Pancreas (tissue), 10 donors: ENCODE measurements around the gene EVI5. TPM values are rescaled to one million over a fixed set of nuclear protein-coding genes. Genes with fewer than 3 reads are reported as not detected.

Source experiments
- ATAC-seq, 4 donors: fragments of 200-7000 bp; cut with Tn5 transposase; one replicate each; pipeline versions ENCODE4 v1.8.0 to v1.9.1; 2020; ENCODE audit warnings: mild to moderate bottlenecking in 4 of 4, moderate library complexity in 4 of 4
- DNase-seq, 6 donors: peaks; one replicate each; pipeline ENCODE4 v3.0.0-alpha.2; 2020
- FAIRE-seq: peaks from 2 replicates; lab custom pipeline; 2012; peaks lifted over from hg19 to GRCh38; lab: Jason Lieb, UNC
- H3K27ac ChIP-seq, 4 donors: fragments of 200-600 bp; sonication (generic); 1 replicate in 3 of 4; 2 replicates in 1 of 4; pipeline versions ENCODE4 v1.5.0 to v1.8.0; 2020
- H3K27me3 ChIP-seq, 4 donors: fragments of 200-600 bp; one replicate each; pipeline ENCODE4 v1.8.0; 2021
- H3K36me3 ChIP-seq, 3 donors: fragments of 200-600 bp; sonication (generic) in 1 of 3; one replicate each; pipeline versions ENCODE4 v1.5.0 to v1.8.0; 2020 to 2021
- H3K4me1 ChIP-seq, 3 donors: fragments of 200-600 bp; one replicate each; pipeline ENCODE4 v1.8.0; 2021
- H3K4me3 ChIP-seq, 4 donors: fragments of 200-600 bp; sonication (generic) in 2 of 4; one replicate each; pipeline versions ENCODE4 v1.5.0 to v1.8.0; 2020 to 2021
- H3K9me3 ChIP-seq, 4 donors: fragments of 200-600 bp; one replicate each; pipeline ENCODE4 v1.8.0; 2021
- CTCF ChIP-seq, 4 donors: fragments of 200-600 bp; sonication (generic) in 3 of 4; IDR thresholded peaks; one replicate each; pipeline versions ENCODE4 v1.5.0 to v1.8.0; 2021; ENCODE audit warnings: antibody characterized with exemption in 4 of 4
- WGBS, 2 donors: extraction: QIAGEN DNeasy Blood & Tissue Kit; methylation state at CpG; one replicate each; pipeline ENCODE4 v1.1.7; 2013; 5-methylcytosine and 5-hydroxymethylcytosine counted together
- intact Hi-C, 3 donors: fragments of 100-400 bp; cut with DNase I; formaldehyde crosslinking; loops; one replicate each; pipeline versions ENCODE4 v1.11.1 to v1.14.2; 2022
- polyA plus RNA-seq, 2 donors: library from polyadenylated mRNA; stranded (reverse); fragments of 200-250 nt; gene quantifications; one replicate each; pipeline ENCODE4 v1.2.3, GENCODE V29; 2013
- total RNA-seq, 6 donors: library from RNA; stranded (reverse); fragmentation: NEBNext Ultra II Directional in 4 of 6; extraction: Animal tissue kit (Norgen Biotek cat#: 25700) in 4 of 6; gene quantifications; one replicate each; pipeline versions ENCODE4 v1.2.1 to v1.2.4, GENCODE V29; 2021 to 2023
- donor health status: healthy with polysubstance abuse.
- donor health status: DM: no; HTN: no; CAD: no; lungs with moderate emphysema.
- donor health status: DM: no; HTN: no; CAD: no.
- donor health status: control.
- donor health status: control.
- donor health status: Bipolar disorder and iron deficiency.
- donor health status: DM: yes; HTN: yes; CAD: no.
- donor health status: DM: no; HTN: no; CAD: no.
- donor health status: DM: no; HTN: no; CAD: no.
- donor health status: DM: yes; HTN: yes; CAD: no.

Gene EVI5
- total and polyA plus RNA-seq, 8 donors: 3.3 to 21.7 (median 12.7) TPM

GRCh38 chr1:92820024-92820423 is 35.1 kb upstream of the EVI5 start:
- H3K4me1 ChIP-seq: no peaks in the 10 kb centered on the region
- H3K9me3 ChIP-seq: no peaks in the 10 kb centered on the region
- FAIRE-seq: no peak
- 54 to 65% methylated on average over 3 of the region's 3 CpGs for WGBS, 2 donors
- H3K27me3 ChIP-seq: no peaks in the 10 kb centered on the region
- DNase-seq: no peak
- no peak overlapping the region for H3K27ac ChIP-seq
- no peaks in the 10 kb centered on the region for H3K36me3 ChIP-seq
- ATAC-seq: no peak
- no peak overlapping the region for H3K4me3 ChIP-seq
- intact Hi-C loops: no loop called here
- TF ChIP-seq CTCF (IDR thresholded peaks at IDR 0.05): no peak

- Histone ChIP-seq H3K36me3 (no peaks in the 10 kb centered on the region), H3K4me1 (no peaks in the 10 kb centered on the region), H3K27me3 (no peaks in the 10 kb centered on the region), H3K9me3 (no peaks in the 10 kb centered on the region), H3K4me3 (no peak overlapping the region), H3K27ac (no peak overlapping the region)
- intact Hi-C loops: loop anchor here in 2 of 3 donors (5.0 to 10.0 kb wide), 2 partner anchors 63 to 66 kb away; no protein-coding TSS in a partner anchor
- whole genome bisulfite sequencing, 2 donors: 91 to 92% methylated on average over 3 of the region's 3 CpGs
- FAIRE-seq: no peak
- ATAC-seq: peak; percentile 67 to 87 (median 86)
- peak in 3 of 4 donors; percentile 37 to 60 (median 57) for TF ChIP-seq CTCF (IDR thresholded peaks at IDR 0.05)
- peak in 1 of 6 donors; percentile 36 for DNase-seq
These were observed 33.3 kb upstream of the EVI5 start for GRCh38 chr1:92817986-92818764.

- no peak for DNase-seq
- WGBS, 2 donors: 13 to 21% methylated on average over 1 of the region's 1 CpG
- H3K9me3 ChIP-seq: no peaks in the 10 kb centered on the region
- H3K4me3 ChIP-seq: no peak overlapping the region
- peak; percentile 22 to 54 (median 41) for ATAC-seq
- intact Hi-C loops: loop anchor here in 2 of 3 donors (5.0 to 10.0 kb wide), 2 partner anchors 62 to 65 kb away; no protein-coding TSS in a partner anchor
- H3K27ac ChIP-seq: no peak overlapping the region
- FAIRE-seq: peak; percentile 72
- no peaks in the 10 kb centered on the region for H3K4me1 ChIP-seq
- H3K27me3 ChIP-seq: no peaks in the 10 kb centered on the region
- H3K36me3 ChIP-seq: no peaks in the 10 kb centered on the region
- no peak for TF ChIP-seq CTCF (IDR thresholded peaks at IDR 0.05)
These were observed 32.3 kb upstream of the EVI5 start for GRCh38 chr1:92817137-92817697.

- ATAC-seq: no peak
- no peak overlapping the region for H3K4me3 ChIP-seq
- no peaks in the 10 kb centered on the region for H3K9me3 ChIP-seq
- 71 to 89% methylated on average over 2 of the region's 2 CpGs for WGBS, 2 donors
- no peak for TF ChIP-seq CTCF (IDR thresholded peaks at IDR 0.05)
- DNase-seq: no peak
- intact Hi-C loops: loop anchor here in 2 of 3 donors (5.0 to 10.0 kb wide), 2 partner anchors 62 to 64 kb away; no protein-coding TSS in a partner anchor
- no peaks in the 10 kb centered on the region for H3K36me3 ChIP-seq
- no peaks in the 10 kb centered on the region for H3K4me1 ChIP-seq
- no peak for FAIRE-seq
- no peak overlapping the region for H3K27ac ChIP-seq
- H3K27me3 ChIP-seq: no peaks in the 10 kb centered on the region
These were observed 31.8 kb upstream of the EVI5 start for GRCh38 chr1:92816732-92817131.
